ENCODE measurements around the gene MREG.

DNA sequence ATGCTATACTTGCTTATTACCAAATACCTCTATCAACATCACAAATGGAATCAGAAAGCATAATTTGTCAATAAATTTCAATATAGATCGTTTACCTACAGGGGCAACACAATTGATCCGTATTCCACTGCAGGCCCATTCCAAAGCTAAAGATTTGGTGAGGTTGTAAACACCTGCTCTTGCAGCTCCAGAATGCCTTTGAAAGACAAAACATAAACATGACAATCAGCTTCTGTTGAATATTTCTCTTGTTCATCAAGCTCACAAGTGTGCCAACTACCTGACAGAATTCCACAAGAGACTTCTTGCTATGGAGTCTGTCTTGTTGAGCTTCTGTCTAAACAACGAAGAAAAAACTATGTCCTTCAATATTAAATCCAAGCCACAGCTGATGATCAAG, 38.0 kb upstream of the MREG start:
- TF ChIP-seq, protein P1, sequence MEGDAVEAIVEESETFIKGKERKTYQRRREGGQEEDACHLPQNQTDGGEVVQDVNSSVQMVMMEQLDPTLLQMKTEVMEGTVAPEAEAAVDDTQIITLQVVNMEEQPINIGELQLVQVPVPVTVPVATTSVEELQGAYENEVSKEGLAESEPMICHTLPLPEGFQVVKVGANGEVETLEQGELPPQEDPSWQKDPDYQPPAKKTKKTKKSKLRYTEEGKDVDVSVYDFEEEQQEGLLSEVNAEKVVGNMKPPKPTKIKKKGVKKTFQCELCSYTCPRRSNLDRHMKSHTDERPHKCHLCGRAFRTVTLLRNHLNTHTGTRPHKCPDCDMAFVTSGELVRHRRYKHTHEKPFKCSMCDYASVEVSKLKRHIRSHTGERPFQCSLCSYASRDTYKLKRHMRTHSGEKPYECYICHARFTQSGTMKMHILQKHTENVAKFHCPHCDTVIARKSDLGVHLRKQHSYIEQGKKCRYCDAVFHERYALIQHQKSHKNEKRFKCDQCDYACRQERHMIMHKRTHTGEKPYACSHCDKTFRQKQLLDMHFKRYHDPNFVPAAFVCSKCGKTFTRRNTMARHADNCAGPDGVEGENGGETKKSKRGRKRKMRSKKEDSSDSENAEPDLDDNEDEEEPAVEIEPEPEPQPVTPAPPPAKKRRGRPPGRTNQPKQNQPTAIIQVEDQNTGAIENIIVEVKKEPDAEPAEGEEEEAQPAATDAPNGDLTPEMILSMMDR (IDR thresholded peaks at IDR 0.05): no peak
- no peak for TF ChIP-seq POLR2A (IDR thresholded peaks at IDR 0.05)
- TF ChIP-seq EP300 (IDR thresholded peaks at IDR 0.05): no peak
